T-helper 2 cell treated with Interferon-gamma antibody and Interleukin-4, amounts not matched to agents 5 μg/mL and 100 μg/mL, for 36 hours (primary cell): ENCODE results near the gene MTCL1.

Experiments used
- DNase-seq: peaks from one replicate; pipeline ENCODE4 v3.0.0; 2021; ENCODE audit warnings: low spot score
- H3K27ac Mint-ChIP-seq: one replicate; pipeline ENCODE4 v1.8.0; 2021; ENCODE audit warnings: mild to moderate bottlenecking, mixed read lengths
- H3K27me3 Mint-ChIP-seq: one replicate; pipeline ENCODE4 v1.8.0; 2021; ENCODE audit warnings: low read depth, mixed read lengths
- H3K36me3 Mint-ChIP-seq: one replicate; pipeline ENCODE4 v1.8.0; 2021; ENCODE audit warnings: low read depth, mixed read lengths
- H3K4me1 Mint-ChIP-seq: one replicate; pipeline ENCODE4 v1.8.0; 2021; ENCODE audit warnings: low read depth, mixed read lengths
- H3K4me3 Mint-ChIP-seq: one replicate; pipeline ENCODE4 v1.8.0; 2022; ENCODE audit warnings: mild to moderate bottlenecking, moderate library complexity, mixed read lengths
- H3K9me3 Mint-ChIP-seq: one replicate; pipeline ENCODE4 v1.8.0; 2021; ENCODE audit warnings: mixed read lengths

Gene MTCL1

GRCh38 chr18:8713691-8714090, 8.3 kb downstream of the MTCL1 start:
- no peak overlapping the region for H3K27ac Mint-ChIP-seq
- no peak overlapping the region for H3K4me3 Mint-ChIP-seq
- H3K36me3 Mint-ChIP-seq, result no peaks in the 10 kb centered on the region
- no peak for DNase-seq
- no peaks in the 10 kb centered on the region for H3K4me1 Mint-ChIP-seq
- H3K9me3 Mint-ChIP-seq, result no peaks in the 10 kb centered on the region
- peaks cover 37% of the 10 kb centered on the region for H3K27me3 Mint-ChIP-seq

- no peaks in the 10 kb centered on the region for H3K36me3 Mint-ChIP-seq
- H3K4me3 Mint-ChIP-seq, result no peak overlapping the region
- H3K27me3 Mint-ChIP-seq, result peaks cover 28% of the 10 kb centered on the region
- no peak for DNase-seq
- no peak overlapping the region for H3K27ac Mint-ChIP-seq
- H3K4me1 Mint-ChIP-seq, result no peaks in the 10 kb centered on the region
- H3K9me3 Mint-ChIP-seq, result no peaks in the 10 kb centered on the region
These were observed 10.2 kb downstream of the MTCL1 start for GRCh38 chr18:8715599-8715998.

GRCh38 chr18:8717011-8717770, 11.8 kb downstream of the MTCL1 start:
- no peaks in the 10 kb centered on the region for H3K9me3 Mint-ChIP-seq
- no peaks in the 10 kb centered on the region for H3K36me3 Mint-ChIP-seq
- H3K4me1 Mint-ChIP-seq, result no peaks in the 10 kb centered on the region
- peaks cover 23% of the 10 kb centered on the region for H3K27me3 Mint-ChIP-seq
- no peak for DNase-seq
- H3K4me3 Mint-ChIP-seq, result no peak overlapping the region
- no peak overlapping the region for H3K27ac Mint-ChIP-seq

- Mint-ChIP-seq H3K4me1 (no peaks in the 10 kb centered on the region), H3K36me3 (no peaks in the 10 kb centered on the region), H3K27me3 (peaks cover 22% of the 10 kb centered on the region), H3K4me3 (no peak overlapping the region), H3K9me3 (no peaks in the 10 kb centered on the region), H3K27ac (no peak overlapping the region)
- DNase-seq, result no peak
These were observed 13.1 kb downstream of the MTCL1 start for GRCh38 chr18:8718401-8718913.

- H3K36me3 Mint-ChIP-seq, result no peaks in the 10 kb centered on the region
- H3K4me3 Mint-ChIP-seq, result no peak overlapping the region
- H3K4me1 Mint-ChIP-seq, result no peaks in the 10 kb centered on the region
- DNase-seq, result no peak
- peaks cover 17% of the 10 kb centered on the region for H3K27me3 Mint-ChIP-seq
- no peaks in the 10 kb centered on the region for H3K9me3 Mint-ChIP-seq
- H3K27ac Mint-ChIP-seq, result no peak overlapping the region
These were observed 13.8 kb downstream of the MTCL1 start for GRCh38 chr18:8719192-8719591.

GRCh38 chr18:8720141-8720540, 14.8 kb downstream of the MTCL1 start:
- Mint-ChIP-seq H3K27me3 (peaks cover 13% of the 10 kb centered on the region), H3K4me3 (no peak overlapping the region), H3K36me3 (no peaks in the 10 kb centered on the region)

GRCh38 chr18:8721094-8721669, 15.8 kb downstream of the MTCL1 start:
- DNase-seq, result no peak
- Mint-ChIP-seq H3K4me1 (no peaks in the 10 kb centered on the region), H3K36me3 (no peaks in the 10 kb centered on the region), H3K9me3 (no peaks in the 10 kb centered on the region), H3K4me3 (no peak overlapping the region), H3K27ac (no peak overlapping the region), H3K27me3 (peaks cover 13% of the 10 kb centered on the region)

More at GRCh38 chr18:8720141-8720540, 14.8 kb downstream of the MTCL1 start:
- H3K4me1 Mint-ChIP-seq, result no peaks in the 10 kb centered on the region
- no peaks in the 10 kb centered on the region for H3K9me3 Mint-ChIP-seq
- no peak overlapping the region for H3K27ac Mint-ChIP-seq
- DNase-seq, result no peak

GRCh38 chr18:8721716-8722115, 16.4 kb downstream of the MTCL1 start:
- no peak overlapping the region for H3K4me3 Mint-ChIP-seq
- H3K27me3 Mint-ChIP-seq, result peaks cover 13% of the 10 kb centered on the region
- H3K9me3 Mint-ChIP-seq, result no peaks in the 10 kb centered on the region
- H3K27ac Mint-ChIP-seq, result no peak overlapping the region
- no peaks in the 10 kb centered on the region for H3K4me1 Mint-ChIP-seq
- H3K36me3 Mint-ChIP-seq, result no peaks in the 10 kb centered on the region
- DNase-seq, result no peak

- Mint-ChIP-seq H3K9me3 (no peaks in the 10 kb centered on the region), H3K27ac (no peak overlapping the region), H3K4me1 (peaks cover 1% of the 10 kb centered on the region), H3K27me3 (peaks cover 2% of the 10 kb centered on the region), H3K4me3 (no peak overlapping the region), H3K36me3 (no peaks in the 10 kb centered on the region)
- no peak for DNase-seq
These were observed 17.8 kb downstream of the MTCL1 start for GRCh38 chr18:8722946-8723820.

- DNase-seq, result no peak
- no peaks in the 10 kb centered on the region for H3K36me3 Mint-ChIP-seq
- no peaks in the 10 kb centered on the region for H3K9me3 Mint-ChIP-seq
- H3K4me3 Mint-ChIP-seq, result no peak overlapping the region
- peaks cover 1% of the 10 kb centered on the region for H3K4me1 Mint-ChIP-seq
- no peak overlapping the region for H3K27ac Mint-ChIP-seq
- no peaks in the 10 kb centered on the region for H3K27me3 Mint-ChIP-seq
These were observed 19.1 kb downstream of the MTCL1 start for GRCh38 chr18:8724452-8724851.

- Mint-ChIP-seq H3K9me3 (no peaks in the 10 kb centered on the region), H3K27ac (no peak overlapping the region), H3K27me3 (no peaks in the 10 kb centered on the region), H3K36me3 (no peaks in the 10 kb centered on the region), H3K4me3 (no peak overlapping the region), H3K4me1 (peaks cover 1% of the 10 kb centered on the region)
- DNase-seq, result no peak
These were observed 20.9 kb downstream of the MTCL1 start for GRCh38 chr18:8726281-8726680.

GRCh38 chr18:8726963-8727705, 21.8 kb downstream of the MTCL1 start:
- no peaks in the 10 kb centered on the region for H3K36me3 Mint-ChIP-seq
- no peak overlapping the region for H3K27ac Mint-ChIP-seq
- peaks cover 1% of the 10 kb centered on the region for H3K4me1 Mint-ChIP-seq
- no peaks in the 10 kb centered on the region for H3K27me3 Mint-ChIP-seq
- no peak for DNase-seq
- H3K9me3 Mint-ChIP-seq, result no peaks in the 10 kb centered on the region
- H3K4me3 Mint-ChIP-seq, result no peak overlapping the region

- no peak for DNase-seq
- H3K4me3 Mint-ChIP-seq, result no peak overlapping the region
- H3K27me3 Mint-ChIP-seq, result peaks cover 3% of the 10 kb centered on the region
- no peaks in the 10 kb centered on the region for H3K9me3 Mint-ChIP-seq
- no peaks in the 10 kb centered on the region for H3K36me3 Mint-ChIP-seq
- peaks cover 1% of the 10 kb centered on the region for H3K4me1 Mint-ChIP-seq
- H3K27ac Mint-ChIP-seq, result no peak overlapping the region
These were observed 24.9 kb downstream of the MTCL1 start for GRCh38 chr18:8730080-8730827.
